Measurements from ENCODE around the gene CADPS.

Gene CADPS

DNA sequence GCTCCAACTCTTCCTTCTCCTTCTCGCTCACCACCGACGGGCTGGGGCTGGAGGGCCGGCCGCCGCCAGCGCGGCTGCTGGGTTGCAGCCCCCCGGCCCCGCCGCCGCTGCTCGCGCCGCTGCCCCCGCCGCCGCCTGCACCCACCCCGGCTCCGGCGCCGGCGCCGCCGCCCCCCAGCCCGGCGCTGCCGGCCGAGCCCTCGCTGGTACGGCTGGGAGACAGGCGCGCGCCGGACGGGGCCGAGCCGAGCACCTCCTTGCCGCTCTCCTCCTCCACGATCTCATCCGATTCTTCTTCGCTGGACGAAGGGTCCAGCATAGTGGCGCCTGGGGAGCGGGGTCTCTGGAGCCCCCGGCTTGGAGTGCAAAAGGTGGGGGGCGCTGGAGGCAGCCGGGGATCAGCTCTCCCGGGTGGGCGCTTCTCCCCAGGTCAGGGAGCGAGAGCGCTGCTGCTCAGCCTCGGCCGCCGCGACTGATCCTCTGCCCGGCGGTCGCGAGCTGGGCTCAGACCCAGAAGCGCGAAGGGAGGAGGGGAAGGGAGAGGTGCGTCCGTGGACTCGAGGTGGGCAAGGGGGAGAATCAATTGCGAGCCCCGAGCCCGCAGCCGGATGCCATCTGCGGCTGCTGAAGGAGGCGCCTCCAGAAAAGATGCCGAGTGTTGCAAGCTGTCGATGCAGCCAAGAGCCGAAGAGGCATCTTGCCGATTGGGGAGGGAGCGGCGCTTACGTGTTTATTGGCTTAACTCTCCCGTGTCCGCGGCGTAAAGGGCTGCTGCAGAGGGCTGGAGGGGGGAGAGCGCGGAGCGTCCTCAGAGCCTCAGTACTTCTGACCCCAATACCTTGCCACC is at the start of gene CADPS:
TSS of gene CADPS (minus strand) at position 706 of the 847 bp plus-strand sequence. CDS start at position 319, 387 bp downstream.
- no peak for DNase-seq

GRCh38 chr3:62923066-62923465 is 47.9 kb upstream of the CADPS start:
- no peak for DNase-seq

DNA sequence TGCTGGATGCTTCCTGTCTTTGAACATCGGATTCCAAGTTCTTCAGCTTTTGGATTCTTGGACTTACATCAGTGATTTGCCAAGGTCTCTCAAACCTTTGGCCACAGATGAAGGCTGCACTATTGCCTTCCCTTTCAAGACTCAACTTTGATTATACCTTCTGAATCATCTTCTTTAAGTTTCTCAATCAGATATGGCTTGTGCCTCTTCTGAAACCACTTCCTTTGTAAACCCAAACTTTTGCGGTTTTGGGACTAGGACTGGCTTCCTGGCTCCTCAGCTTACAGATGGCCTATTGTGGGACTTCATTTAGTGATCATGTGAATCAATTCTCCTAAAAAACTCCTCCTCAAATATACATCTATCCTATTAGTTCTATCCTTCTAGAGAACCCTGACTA is 47.1 kb upstream of the CADPS start:
- DNase-seq = no peak

DNA sequence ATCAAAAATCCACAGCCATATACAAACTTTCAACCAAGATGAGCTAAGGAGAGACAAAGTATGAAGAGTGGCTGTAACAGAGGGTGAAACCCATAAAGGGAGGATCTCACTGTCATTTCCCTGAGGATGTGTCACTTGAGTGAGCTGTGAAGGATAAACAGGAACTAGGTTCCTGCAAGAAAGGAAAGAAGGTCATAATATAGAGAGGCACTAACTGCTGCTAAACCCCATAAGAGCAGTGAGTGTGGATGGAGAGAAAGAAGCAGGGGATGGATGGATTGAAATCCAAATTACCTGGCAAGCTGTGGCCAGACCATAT is 45.2 kb upstream of the CADPS start:
- DNase-seq = no peak

DNA sequence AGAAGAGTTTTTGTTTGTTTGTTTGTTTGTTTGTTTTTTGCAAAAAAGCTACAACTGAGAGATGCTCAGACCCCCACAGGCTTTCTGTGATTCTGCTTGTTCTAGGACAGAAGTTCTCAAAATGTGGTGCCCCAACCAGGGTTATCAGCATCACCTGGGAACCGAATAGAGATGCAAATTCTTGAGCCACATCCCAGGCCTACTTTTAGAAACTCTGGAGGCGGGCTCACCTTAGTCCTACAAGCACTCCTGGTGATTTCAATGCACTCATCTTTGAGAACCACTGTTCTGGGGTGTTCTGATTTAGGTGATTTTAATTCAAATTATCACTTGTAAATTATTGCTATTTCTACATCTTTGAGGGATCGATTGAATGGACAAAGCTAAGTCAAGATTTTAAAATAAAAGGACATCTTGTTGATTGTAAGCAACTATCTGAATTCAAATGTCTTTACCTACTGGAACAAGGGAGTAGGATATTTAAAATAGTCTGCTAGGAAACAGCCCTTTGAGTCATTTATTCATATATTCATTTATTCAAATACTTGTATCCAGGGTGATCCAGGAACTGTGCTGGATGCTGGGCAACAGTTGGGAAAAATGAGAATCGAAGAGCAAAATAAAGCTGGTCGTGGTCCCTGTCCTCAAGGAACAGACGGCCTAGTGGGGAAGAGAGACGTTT is 44.7 kb upstream of the CADPS start:
- no peak for DNase-seq

DNA sequence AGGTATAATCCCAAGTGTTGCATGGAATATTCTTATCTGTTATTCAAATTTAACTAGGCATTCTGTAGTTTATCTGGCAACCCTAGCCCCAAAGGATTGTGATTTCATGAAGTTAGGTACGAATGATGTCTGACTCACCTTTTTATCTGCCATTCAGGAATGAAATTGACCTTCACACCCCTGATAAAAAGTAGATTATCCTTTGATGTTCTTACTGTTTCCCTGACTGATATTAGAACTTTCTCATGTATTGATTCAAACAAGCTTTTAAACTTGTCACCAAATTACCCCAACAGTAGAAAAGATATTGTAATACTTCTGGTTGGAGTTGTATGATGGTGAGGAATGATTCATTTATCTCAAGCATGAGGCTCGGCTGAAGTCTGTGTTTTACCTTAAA is 43.6 kb upstream of the CADPS start:
- DNase-seq = no peak

- no peak for DNase-seq
Measured at GRCh38 chr3:62918131-62918530, 42.9 kb upstream of the CADPS start.

GRCh38 chr3:62911526-62911925 is 36.3 kb upstream of the CADPS start:
- no peak for DNase-seq

DNA sequence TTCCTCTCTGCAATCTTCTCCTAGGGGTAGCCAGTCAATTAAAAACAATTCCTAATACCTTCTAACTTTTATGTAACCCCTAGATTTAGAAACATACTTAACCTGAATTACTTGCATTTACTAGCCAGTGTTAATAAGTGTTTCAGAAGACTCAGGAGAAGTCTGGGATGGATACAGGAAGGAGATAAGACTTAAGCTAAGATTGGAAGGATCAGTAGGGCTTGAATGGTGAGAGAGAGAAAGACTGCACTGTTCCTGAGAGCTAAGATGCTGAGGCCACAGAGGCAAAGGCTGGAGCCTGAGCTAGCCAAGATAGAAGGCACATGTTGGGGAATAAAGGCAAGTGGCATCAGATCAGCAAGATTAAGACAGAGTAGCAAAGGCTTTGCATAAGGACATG is 30.1 kb upstream of the CADPS start:
- no peak for DNase-seq

DNA sequence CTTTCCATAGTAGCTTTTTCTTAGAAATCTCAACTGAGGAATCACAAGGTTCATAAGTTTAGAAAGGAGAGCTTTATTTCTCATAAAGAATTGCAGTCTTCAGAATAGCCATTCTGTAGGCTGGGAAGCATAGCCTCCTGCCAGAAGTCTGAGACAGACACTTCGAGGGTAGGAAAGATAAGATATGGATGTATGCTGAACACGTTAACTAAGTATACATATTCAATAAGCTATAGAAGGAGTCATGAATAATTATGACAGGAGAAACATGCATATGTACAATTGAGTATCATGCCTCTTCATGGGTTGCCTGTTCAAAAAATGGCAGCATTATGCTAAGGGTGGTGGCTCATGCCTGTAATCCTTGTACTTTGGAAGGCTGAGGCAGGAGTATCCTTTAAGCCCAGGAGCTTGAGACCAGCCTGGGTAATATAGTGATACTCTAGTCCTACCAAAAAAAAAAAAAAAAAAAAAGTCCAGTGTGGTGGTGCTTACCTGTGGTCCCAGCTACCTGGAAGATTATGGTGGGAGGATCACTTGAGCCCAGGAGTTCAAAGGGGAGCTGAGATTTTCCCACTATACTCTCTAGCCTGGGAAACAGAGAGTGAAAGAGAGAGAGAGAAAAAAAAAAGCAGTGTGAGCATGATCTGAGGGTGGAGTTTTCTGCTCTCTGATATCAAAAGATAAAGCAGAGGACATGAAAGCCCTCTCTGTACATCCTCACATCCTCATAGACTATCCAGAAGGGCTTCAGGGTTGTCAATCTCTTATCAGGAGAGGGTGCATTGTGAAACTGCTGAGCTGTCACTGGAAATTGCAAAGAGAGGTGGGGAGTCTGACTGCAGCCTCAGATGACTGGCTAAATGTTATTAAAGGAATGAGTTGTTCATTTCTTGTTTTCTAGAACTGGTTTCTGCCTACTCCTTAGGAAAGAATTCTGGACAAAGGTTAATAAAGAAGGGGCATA is 23.6 kb upstream of the CADPS start:
- DNase-seq = no peak

GRCh38 chr3:62895901-62896300 is 20.7 kb upstream of the CADPS start:
- DNase-seq = no peak

DNA sequence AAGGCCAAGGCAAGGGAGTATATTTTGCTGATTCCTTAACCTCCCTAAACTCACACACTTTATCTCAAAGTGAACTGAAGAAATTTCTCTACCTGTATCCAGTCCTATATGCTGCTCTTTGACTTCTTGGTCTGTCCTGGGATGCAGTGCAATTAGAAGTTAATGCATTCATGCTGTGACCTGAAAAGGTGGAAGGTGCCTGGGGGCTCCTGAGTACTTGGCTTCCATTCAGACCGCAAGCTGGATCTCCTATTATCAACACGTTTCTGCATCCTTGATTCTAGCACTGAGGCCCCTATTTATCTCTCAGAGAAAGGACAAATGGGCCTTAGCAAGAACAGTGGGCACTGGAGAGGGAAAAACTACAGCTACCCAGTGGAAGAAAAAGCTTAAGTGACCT is 17.7 kb upstream of the CADPS start:
- DNase-seq = no peak

DNA sequence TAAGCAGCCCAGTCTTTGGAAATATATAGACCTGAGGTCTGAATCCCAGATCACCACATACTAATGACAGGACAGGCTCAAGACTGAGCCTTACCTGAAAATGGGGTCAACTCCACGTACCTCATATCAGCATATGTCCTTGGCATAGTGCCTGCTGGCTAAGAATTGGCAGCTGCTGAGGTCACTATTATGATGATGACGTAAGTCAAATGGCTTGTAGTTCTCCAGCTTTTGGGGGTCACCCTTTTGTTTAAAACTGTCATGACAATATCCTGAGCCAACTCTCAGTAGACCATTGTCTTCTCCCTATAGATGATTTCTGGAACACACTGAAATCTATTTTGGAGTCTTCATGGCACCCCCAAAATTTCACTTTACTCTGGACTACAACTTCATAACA is 16.8 kb upstream of the CADPS start:
- DNase-seq = no peak

- no peak for DNase-seq
Measured at GRCh38 chr3:62888778-62889177, 13.6 kb upstream of the CADPS start.

DNA sequence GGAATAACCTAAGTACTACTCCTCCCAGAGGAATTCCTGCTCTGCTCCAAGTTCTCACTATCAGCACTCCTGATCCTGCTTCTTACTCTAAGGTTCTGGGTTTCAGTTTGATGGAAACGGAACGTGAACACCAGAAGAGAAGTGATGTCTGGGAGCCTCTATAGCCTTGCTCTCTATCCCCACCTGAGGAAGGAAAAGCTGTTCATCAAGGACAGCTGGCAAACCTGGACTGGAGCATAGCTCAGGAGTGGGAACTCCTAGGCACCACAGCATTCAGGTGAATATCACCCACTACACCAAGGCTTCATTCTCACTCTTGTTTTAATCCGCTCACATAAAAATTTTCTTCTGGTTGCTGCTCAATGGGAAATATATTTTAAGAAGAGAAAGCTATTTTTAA is 13.0 kb upstream of the CADPS start:
- DNase-seq = no peak

DNA sequence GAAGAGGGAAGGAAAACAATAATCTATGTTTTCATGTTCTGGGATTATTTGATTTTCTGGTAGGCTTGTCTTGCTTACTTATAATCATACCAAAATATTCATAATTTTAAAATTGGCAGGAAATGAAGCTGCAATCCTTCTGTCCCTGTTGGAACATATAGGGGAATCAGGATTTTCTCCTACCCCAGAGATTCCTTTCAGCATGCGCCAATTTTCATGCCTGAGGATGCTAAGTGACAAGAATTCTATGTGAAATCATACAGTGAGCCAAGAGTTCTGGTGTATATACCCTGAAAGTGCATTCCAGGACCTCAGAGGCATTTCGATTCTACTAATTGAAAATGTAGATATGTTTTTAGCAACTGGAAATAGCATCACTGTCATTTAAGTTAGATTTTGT is 9.9 kb upstream of the CADPS start:
- DNase-seq = no peak

DNA sequence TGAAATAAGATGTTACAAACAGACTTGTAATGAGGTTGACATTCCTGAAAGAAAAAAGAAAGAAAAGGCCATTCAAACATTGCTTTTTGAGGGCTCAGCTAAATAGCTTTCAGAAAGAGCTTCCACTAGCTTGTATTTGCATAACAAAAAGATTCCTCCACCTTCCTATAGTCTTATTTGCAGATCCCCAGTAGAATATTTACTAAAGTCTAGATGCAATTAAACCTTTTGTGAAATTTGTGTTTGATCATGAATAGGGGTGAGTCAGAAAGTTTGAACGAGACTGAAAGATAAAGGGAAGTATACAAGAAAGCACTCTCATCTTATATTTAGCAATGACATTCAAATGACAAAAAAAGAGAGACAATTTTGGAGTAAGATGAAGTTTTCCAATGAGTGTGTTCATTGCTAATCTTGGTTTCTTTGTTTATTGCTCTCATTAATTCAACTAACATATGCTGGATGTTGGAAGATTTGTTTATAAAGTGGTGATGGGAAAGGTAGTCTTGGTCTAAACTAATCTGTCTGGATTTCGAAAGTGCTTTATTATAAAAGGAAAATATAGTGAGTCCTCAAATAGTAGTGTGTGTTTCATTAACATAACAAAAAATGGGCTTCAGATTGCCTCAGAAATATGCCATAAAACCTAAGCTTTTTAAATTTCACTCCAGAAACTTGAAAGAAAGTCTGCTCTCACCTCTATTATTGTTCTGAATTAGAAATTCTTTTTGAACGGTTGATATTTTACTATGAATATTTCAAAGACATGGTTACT is 9.1 kb upstream of the CADPS start:
- no peak for DNase-seq

- no peak for DNase-seq
Measured at GRCh38 chr3:62882676-62883200, 7.5 kb upstream of the CADPS start.

- DNase-seq = no peak
Measured at GRCh38 chr3:62876064-62876463, 848 bp upstream of the CADPS start.

GRCh38 chr3:62875558-62876002 is 364 bp upstream of the CADPS start:
- no peak for DNase-seq

- DNase-seq = no peak
Measured at GRCh38 chr3:62873761-62874710, 1.2 kb downstream of the CADPS start.

Measured in GF-D8 (cell line).